Right renal cortex interstitium (tissue), 3 donors: ENCODE data around the gene LIN7B. TPM values are rescaled to one million over a fixed set of nuclear protein-coding genes. Genes with fewer than 3 reads are reported as not detected.
"Not testable (repeated sequence)": the region's sequence is repeated elsewhere in the genome, so short reads cannot be mapped to it uniquely, and the experiment has no call there.

Source experiments
- DNase-seq, 3 donors: peaks; one replicate each; pipeline ENCODE4 v3.0.0-alpha.2; 2013; ENCODE audit warnings: low read depth in 3 of 3, low spot score in 2 of 3
- polyA plus RNA-seq, 3 donors: library from polyadenylated mRNA; unstranded; fragments of 120-200 nt; gene quantifications; one replicate each; pipeline ENCODE4 v1.2.1, GENCODE V29; 2013; ENCODE audit not compliant: insufficient read length in 3 of 3

The LIN7B gene
- polyA plus RNA-seq, 3 donors = 6.5 to 6.7 (median 6.6) TPM

DNA sequence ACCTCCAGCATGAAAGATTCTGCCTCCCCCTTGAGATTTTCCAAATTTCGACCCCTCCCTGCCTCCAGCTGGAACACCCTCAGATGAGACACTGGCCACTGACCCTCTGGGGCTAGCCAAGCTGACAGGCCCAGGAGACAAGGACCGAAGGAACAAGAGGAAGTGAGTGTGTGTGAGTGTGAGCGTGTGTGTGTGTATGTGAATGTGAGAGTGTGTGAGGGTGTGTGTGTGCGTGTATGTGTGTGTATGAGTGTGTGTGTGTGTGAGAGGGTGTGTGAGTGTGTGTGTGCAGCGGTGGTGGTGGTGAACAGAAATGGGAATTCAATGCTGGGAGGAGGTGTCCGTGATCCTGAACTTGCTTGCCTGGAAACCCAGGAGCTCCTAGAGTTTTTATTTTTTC is 27.2 kb downstream of the LIN7B start:
- DNase-seq = no peak

DNA sequence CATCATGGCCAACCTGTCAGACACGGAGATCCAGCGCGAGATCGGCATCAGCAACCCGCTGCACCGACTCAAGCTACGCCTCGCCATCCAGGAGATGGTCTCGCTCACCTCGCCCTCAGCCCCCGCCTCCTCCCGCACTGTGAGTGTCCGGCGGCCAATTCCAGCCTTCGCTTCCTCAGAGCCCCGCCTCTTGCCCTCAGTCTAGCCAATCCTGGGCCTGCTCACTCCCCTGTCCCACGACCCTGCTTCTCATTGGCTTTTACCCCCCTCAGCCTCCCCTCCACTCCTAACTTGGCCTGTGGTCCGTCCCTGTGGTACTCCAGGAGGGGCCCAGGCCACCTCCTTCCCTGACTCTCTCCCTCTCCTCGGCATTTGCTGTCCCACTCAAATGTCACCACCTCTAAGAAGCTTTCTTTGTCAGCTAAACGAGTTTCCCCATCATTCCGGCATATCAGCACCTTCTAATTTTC is 28.7 kb downstream of the LIN7B start:
- DNase-seq = peak in 1 of 3 donors; percentile 88

DNA sequence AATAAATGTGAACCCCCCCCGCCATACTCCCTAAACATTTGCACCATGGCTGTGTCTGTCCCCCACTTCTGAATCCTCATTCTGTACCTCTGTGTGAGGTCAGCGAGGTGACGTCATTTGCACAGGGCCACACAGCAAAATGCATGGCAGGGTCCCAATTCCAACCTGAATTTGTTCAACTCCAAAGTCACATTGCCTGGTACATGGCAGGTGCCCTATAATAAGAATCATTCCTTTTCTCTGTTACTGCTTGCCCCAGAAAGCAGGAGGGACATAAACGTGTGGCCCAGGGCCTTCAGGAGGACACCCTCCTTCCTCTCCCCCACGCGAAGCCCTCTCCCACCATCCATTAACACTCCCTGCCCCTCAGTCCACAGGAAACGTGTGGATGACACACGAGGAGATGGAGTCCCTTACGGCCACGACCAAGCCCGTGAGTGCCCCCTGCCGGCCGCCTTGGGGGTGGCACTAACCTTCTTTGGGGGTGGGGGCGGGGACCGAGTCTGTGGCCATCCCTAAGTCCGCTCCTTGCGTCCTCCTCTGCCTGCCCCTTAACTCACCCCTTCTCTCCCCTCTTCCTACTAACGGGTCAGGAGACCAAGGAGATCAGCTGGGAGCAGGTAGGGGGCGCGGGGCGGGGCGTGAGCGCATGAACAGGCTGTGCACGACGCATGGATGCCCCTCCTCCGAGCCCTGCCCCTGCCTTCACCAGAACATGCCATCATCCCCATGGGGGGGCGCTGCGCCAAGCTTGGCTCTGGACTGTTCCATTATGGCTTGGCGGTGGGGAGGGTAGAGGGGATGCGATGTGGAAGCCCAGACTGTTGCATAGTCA is 31.6 kb downstream of the LIN7B start:
- DNase-seq = no peak

DNA sequence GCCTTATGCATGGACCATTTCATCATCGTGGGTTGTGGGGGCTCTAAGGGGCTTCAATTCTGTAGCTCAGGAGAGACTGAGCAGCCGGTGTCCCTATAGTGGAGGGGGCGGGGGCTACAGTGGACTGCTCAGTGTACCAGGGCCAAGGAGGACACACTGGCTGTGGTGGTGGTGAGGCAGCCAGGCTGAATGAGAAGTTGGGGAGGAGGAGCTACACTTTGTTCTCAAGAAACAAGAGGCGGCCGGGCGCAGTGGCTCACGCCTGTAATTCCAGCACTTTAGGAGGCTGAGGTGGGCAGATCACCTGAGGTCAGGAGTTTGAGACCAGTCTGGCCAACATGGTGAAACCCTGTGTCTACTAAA is 32.2 kb downstream of the LIN7B start:
- not testable (repeated sequence) for DNase-seq

DNA sequence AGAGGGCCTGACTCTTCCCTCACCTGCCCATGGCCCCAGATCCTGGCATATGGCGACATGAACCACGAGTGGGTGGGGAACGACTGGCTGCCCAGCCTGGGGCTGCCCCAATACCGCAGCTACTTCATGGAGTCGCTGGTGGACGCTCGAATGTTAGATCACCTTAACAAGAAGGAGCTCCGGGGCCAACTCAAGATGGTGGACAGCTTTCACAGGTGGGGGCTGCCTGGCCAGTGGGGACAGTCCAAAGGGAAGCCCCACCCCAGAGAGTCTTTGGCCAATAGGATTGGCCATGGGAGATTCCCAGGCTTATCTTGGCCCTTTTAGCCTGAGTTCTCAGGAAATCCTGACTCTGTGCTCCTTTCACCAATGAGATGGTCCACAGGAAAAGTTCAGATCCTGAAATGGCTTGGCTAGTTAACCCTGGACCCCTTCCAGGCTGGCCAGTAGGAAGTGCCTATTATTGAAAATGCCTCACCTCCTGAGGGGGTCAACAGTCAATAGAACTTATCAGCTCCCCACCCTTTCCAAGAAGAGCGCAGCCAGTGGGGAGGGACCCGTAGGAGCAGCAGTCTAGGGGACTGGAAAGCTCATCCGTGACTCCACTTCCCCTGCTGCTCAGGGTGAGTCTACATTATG is 34.0 kb downstream of the LIN7B start:
- no peak for DNase-seq

DNA sequence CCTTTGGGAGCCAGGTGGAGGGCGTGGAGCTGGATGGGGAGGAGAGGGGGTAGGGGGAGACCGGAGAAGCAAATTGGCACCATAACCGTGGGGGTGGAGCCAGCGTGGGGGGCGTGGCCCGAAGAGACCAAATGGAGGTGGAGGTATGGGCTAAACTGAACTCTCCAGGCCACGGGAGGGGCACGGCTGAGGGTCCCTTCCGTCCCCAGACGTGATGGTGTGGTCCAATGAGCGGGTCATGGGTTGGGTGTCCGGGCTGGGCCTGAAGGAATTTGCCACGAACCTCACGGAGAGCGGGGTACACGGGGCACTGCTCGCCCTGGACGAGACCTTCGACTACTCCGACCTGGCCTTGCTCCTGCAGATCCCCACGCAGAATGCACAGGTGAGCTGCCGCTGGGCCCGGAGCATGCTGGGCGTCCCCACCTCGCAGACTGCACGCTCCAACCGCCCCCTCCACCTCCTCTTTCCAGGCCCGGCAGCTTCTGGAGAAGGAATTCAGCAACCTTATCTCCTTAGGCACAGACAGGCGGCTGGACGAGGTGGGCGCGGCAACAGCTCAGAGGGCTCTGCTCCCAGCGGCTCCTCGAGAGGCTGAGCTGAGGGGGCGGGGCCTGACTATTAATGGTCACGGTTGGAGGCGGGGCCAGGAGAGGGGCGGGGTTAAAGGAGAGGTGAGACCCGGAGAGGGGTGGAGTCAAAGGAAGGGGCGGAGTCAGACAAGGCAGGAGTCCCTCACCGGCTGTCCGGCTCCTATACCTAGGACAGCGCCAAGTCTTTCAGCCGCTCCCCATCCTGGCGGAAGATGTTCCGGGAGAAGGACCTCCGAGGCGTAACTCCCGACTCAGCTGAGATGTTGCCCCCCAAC is 34.8 kb downstream of the LIN7B start:
- DNase-seq = peak; percentile 94 to 95 (median 95)

DNA sequence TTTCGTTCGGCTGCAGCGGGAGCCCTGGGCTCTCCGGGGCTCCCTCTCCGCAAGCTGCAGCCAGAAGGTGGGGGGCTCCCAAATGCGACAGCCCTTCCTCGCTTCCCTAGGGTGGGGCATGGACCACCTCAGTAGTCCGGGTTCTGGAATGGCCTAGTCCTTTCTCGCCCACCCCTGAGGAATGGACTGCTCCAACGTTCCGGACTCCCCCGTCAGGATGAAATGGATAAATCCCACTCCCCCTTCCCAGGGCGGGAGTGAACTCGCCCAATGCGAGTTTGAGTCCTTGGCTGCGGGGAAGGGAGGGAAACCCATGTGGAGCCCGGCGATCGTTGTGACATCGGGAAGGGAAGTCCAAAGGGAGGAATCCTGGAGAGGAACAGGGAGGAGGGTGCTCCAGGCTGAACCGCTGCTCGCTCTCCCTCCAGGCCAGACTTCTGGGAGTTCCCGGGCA is 35.5 kb downstream of the LIN7B start:
- peak in 2 of 3 donors; percentile 83 for DNase-seq

DNA sequence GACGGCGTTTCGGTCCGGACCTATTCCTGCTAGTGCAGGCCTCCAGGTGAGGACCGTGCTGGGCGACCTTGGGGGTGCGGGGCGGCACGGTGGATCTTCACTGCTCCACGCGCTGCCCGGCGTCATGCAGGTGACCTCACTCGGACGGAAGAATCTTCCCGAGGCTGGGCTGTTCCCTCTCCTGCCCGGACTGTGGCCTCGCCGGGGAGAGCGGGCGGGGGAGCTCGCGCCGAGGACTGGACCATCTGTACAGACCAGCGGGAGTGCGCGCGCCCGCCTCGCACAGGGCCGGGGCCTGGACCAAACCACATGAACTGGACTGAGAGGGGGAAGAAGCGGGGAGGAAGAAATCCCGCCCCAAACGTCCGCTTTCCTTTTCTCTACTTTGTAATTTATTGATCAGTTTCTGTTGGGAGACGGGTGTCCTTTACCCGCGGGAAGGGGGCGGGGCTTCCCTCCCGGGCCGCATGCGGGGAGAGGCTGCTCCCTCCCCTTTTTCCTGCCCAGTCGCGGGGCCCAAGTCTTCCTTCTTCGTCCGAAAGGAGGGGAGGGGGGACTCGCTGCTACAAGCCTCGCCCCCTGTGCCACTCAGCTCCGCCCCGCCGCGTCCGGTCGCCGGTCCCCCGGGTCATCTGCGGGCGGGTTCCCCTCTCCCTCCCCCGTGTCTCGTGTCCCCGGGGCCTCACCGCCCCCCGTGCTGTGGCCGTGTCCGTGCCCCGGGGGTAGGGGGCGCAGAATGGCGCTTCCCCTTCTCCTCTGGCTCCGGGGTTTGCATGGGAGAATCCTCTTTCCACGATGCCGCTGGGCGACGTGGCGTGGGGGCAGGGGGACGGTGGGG is 36.2 kb downstream of the LIN7B start:
- DNase-seq = peak in 2 of 3 donors; percentile 84 to 88

DNA sequence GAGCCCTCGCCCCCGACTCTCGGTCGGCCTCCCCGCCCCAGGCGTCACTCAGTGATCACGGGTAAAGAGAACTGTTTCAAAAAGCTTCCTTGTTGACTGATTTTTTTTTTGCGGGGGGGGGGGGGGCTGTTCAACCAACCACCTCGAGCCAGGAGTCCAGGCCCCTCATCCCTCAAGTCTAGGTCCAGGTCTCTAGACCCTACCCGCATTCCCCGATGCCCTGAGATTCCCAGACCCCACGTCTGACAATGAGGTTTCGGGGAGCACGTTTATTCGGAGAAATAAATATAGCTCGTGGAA is 36.7 kb downstream of the LIN7B start:
- DNase-seq = no peak

DNA sequence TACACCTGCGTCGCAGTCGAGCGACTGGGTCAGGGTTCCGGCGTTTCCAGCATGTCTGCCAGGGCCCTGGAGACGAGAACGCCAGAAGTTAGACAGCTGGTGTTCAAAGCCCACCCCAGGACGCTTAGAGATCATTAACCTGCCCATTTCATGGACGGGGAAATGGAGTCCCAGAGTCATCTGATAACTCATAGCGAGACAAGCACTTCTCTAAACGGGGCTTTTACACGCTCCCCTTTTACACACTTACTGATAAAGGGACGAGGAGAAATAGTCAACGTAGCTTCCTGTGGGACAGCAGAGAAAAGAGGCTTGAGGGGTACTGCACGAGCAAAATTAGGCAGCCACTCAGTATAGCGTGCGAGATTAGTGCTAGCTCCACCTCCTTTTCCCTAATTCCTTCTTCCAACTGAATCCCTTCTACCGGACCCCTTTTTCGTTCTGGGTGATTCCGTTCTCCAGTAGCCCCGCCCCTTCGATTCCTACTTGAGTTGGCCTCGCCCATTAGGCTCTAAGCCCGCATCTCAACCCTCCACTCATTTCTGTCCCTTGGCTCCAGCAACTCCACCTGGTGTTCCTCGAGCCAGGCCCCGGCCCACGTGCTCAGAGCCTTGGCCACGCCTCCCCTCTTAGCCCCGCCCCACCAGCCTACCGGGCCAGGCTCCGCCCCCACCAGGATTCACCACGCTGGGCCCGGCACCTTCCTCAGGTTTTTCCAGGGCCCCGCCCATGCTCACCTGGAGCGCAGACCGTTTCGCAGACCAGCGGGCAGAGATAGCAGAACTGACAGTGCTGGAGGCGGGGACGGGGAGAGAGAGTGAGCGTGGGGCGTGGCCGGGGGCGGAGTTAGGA is 37.3 kb downstream of the LIN7B start:
- no peak for DNase-seq

DNA sequence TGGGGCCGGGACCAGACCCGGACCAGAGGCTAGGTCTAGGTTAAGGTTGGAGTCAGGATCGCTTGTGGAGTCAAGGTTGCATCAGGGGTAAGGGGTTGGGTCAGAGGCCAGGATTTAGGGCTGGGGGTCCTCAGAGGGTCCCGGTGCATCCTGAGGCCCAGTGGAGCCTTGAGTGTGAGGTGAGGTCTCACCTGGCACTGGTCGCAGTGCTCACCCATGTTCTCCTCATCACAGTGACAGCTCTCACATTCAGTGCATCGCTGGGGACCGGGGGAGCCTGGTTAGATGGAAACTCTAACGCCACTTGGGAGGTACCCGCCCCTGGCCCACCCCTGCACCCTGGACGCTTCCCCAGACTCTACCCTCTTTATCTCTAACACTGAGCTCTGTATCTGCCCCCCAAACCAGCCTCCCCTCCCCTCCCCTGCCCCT is 38.0 kb downstream of the LIN7B start:
- DNase-seq = no peak

DNA sequence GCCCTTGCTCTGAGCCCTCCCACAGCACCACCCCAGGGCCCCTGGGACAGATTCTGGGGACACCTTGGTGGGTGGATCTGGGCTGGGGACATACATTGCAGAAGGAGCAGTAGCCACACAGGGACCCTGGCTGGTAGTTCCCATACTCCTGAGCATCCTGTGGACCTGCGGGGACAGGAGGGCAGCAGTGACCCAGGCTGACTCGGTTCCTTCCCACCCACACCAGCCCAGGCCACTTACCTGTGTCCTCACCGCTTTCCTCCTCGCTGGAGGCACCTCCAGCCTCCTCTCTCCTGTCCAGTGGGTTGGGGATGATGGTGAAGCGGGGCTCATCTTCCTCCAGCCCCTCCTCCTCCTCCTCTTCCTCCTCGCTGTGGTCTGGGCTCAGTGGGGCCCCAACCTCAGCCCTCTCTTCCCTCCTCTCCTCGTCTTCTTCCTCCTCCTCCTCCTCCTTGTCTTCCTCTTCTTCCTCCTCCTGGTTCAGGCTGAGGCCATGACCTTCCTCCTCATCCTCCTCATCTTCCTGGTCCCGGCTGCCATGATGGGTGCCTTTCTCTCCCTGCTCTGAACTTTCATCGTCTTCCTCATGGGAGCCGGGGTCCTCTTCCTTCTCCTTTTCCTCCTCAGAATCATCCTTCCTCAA is 39.1 kb downstream of the LIN7B start:
- DNase-seq = no peak

DNA sequence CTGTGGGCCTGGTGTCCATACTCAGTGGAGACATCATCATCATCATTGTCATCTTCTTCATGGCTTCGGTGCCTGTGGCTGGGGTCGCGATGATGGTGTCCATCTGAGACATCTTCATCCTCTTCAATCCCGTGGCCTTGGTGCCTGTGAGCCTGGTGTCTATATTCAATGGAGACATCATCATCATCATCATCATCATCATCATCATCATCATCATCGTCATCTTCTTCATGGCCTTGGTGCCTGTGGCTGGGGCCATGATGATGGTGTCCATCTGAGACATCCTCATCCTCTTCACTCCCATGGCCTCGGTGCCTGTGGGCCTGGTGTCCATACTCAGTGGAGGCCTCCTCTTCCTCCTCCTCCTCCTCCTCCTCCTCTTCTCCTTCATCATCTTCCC is 40.1 kb downstream of the LIN7B start:
- DNase-seq = no peak

DNA sequence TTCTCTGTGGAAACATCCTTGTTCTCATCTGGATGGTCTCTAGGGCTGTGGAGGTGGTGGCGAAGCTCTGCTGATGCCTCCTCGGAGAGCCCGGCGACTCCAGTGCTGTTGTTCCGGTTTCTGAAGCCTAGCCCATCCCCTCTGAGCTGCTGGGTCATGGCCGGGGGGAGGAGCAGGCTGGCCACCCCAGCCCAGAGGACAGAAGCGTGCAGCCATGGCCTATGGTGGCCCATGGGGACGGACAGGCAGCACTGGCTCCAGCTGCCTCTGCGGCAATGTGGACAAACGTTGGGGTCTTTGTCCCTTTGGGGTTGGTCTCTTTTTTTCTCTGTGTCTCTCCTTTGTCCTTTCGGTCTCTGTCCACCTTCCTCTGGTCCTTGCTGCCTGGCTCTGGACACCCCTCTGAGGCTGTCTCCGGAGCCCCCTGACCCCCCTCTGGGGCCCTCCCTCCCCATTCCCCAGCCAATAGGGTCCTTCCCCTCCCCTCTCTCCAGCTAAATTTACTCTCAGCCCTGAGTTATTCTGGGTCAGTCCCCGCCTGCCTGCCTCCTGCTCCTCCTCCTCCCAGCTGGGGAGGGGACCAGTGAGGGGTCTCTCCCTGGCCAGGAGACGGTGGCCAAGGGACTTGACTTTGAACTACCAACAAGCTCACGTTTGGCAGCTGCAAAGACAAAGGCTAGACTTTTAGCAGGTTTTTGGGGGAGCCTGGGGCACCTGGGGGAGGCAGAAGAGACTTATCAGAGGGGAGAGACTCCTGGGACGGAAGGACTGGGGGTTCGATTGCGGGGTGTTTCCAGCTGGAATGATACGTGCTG is 41.0 kb downstream of the LIN7B start, which contains the start of gene HRC:
Gene HRC, minus strand, starts transcription at position 392 of the 815 bp plus-strand sequence. Its CDS starts 159 bp downstream, at position 233.
- DNase-seq = no peak

DNA sequence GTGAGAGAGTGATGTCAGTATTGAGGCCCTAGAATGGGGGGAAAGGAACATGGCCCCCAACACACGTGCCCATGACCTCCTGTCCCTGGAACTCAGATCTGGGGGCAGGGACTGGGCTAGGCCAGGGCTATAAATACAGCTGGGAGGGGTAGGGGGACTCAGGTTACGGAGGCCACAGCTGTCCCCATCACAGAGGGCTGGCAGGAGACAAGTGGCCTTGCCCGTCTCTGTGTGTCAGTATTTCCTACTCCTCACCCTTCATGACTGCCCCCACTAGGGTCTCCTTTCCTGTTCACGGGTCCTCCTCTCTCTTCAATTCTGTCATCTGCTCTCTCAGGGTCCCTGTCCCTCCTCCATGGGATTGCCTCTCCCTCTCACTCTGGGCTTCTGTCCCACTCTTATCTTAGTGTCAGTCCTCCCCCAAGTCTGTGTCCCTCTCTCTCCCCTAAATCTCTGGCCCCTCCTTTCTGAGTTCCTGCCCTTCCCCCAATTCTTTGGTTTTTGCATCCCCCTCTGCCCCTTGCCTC is 41.7 kb downstream of the LIN7B start:
- DNase-seq = no peak

DNA sequence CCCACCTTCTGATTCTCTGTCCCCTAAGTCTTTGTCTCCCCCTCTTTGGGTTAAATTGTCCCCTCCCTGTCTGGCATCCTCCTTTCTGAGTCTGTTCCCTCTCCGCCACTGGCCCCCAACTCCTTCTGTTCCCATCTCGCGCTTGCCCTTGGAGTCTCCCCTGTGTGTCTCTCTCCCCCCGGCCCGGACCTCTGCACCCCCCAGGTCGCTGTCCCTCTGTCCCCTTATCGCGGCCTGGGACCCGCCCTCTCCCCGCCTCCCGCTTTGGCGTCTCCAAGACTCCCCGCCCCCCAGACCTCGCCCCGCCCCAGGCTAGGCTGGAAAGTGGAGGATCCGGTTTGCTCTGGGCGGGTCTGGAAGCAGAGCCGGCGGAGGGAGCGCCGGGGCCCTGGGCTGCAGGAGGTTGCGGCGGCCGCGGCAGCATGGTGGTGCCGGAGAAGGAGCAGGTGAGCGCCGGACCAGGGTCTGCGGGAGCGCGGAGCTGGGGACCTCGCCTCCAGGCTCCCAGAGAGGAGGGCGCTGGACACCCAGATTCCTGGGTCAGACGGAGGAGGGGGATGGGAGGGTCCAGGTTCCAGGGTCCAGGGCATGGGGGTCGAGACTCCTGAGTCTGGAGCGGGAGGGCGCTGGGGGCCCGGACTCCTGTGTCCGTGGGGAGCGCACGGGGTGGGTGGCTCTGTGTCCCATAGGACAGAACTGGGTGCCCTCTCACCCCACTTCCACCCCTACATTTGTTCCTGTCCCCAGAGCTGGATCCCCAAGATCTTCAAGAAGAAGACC is 43.5 kb downstream of the LIN7B start, which contains the start of gene TRPM4:
Gene TRPM4, plus strand, starts transcription at position 348 of the 780 bp plus-strand sequence. Its CDS starts 75 bp downstream, at position 423.
- peak in 2 of 3 donors; percentile 70 to 85 for DNase-seq
